ENCODE measurements around the gene OGT.
A peak's percentile ranks its signal among the peaks of the same experiment; 100 is the strongest.

The OGT gene

GRCh38 chrX:71622576-71623450, 89.9 kb downstream of the OGT start:
- peak; percentile 85 for DNase-seq (ENCODE audit: low spot score)

DNA sequence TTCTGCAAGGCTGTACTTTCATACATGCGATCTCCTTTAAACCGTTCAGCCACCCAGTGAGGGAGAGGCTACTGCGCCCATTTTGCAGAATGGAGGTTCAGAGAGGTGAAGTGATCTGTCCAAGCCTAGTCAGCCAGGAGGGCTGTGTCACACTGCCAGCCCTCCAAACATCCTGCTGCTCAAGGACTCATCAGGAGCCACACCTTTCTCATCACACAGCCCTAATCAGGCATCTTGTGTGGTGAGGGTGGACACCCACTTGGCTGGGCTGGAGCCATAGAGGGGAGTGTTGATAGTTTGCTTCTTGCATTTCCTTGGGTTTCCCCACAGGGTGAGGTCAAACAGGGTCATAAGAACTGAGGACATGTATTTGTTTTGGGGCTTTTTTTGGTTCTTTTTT, 90.8 kb downstream of the OGT start:
- DNase-seq (ENCODE audit: low spot score), result no peak

GRCh38 chrX:71625471-71625870, 92.6 kb downstream of the OGT start:
- DNase-seq (ENCODE audit: low spot score), result no peak
